NK-92 (cell line): Measurements from ENCODE around the gene LAMTOR3.
"Not testable (repeated sequence)": the region's sequence is repeated elsewhere in the genome, so short reads cannot be mapped to it uniquely, and the experiment has no call there.

Experiments
- DNase-seq: peaks from one replicate; lab custom pipeline; 2025; ENCODE audit not compliant: unreplicated experiment; lab: John Stamatoyannopoulos, UW

LAMTOR3 gene

GRCh38 chr4:99832758-99833157, 61.5 kb downstream of the LAMTOR3 start:
- no peak for DNase-seq

GRCh38 chr4:99832321-99832720, 61.9 kb downstream of the LAMTOR3 start:
- DNase-seq = no peak

- not testable (repeated sequence) for DNase-seq
These were observed 64.2 kb downstream of the LAMTOR3 start for GRCh38 chr4:99830051-99830450.

- no peak for DNase-seq
These were observed 65.8 kb downstream of the LAMTOR3 start for GRCh38 chr4:99828477-99828876.
